ENCODE data around the gene HYOU1.

The HYOU1 gene

GRCh38 chr11:119030329-119031047, 26.5 kb downstream of the HYOU1 start, which contains the start of gene SLC37A4:
SLC37A4 (minus strand) TSS chr11:119030877.
- H3K4me1 ChIP-seq = peaks cover 30% of the 10 kb centered on the region
- peak within 1 kb of the TSS; percentile 72 for H3K27ac ChIP-seq

GRCh38 chr11:119030029-119030328, 27.0 kb downstream of the HYOU1 start:
- Histone ChIP-seq H4K20me1 (no peaks in the 10 kb centered on the region), H3K27ac (peak overlapping the region; percentile 72), H3K4me2 (peak overlapping the region; percentile 98), H3K9ac (peak overlapping the region; percentile 79), H3K4me3 (peak overlapping the region; percentile 85), H3K4me1 (peaks cover 30% of the 10 kb centered on the region), H3K27me3 (no peaks in the 10 kb centered on the region), H3K36me3 (peaks cover 40% of the 10 kb centered on the region), H3K9me3 (no peaks in the 10 kb centered on the region)
- no peak for TF ChIP-seq Cebpa-rat (IDR thresholded peaks at IDR 0.05)

More at GRCh38 chr11:119030329-119031047, 26.5 kb downstream of the HYOU1 start, which contains the start of gene SLC37A4:
- peak within 1 kb of the TSS; percentile 85 for H3K4me3 ChIP-seq
- no peaks in the 10 kb centered on the region for H4K20me1 ChIP-seq
- no peak for TF ChIP-seq Cebpa-rat (IDR thresholded peaks at IDR 0.05)
- H3K36me3 ChIP-seq = peaks cover 35% of the 10 kb centered on the region
- H3K9ac ChIP-seq = peak within 1 kb of the TSS; percentile 79
- no peaks in the 10 kb centered on the region for H3K27me3 ChIP-seq
- no peaks in the 10 kb centered on the region for H3K9me3 ChIP-seq
- peak within 1 kb of the TSS; percentile 98 for H3K4me2 ChIP-seq

DNA sequence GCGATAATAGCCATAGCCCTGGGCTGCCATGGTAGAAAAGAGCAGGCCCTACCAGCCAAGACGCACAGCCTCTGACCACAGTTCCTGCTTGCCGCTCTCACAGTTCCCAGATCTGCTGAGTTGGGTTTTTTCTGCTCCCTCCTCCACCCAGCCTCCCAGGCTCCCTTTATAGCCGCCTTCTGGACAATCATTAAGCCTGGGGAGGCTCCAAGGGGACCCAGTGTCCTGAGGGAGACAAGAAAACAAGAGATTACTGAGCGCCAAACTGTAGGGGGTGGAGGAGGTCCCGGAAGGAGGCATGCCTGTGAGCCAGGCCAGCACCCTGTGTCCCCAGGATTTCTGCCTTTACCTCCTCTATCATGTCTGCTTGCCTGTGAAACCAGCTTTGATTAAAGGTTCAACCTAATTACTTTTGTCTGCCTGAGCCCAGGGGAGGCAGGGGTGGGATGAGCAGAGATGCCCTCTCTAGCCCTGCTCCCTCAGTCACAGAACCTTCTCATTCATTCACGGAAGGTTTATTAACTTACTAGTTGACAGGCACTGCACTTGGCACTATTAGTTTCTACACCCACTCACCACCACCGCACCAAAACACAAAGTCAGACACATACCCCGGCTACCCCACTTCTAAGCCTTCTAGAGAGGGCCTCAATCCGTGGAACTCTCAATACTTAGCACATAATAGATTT, 27.5 kb downstream of the HYOU1 start:
- TF ChIP-seq Cebpa-rat (IDR thresholded peaks at IDR 0.05) = no peak
- H3K27ac ChIP-seq = peak overlapping the region; percentile 72; the same call in 1 of the 2 replicates

GRCh38 chr11:119029069-119029339, 28.0 kb downstream of the HYOU1 start:
- peak overlapping the region; percentile 98 for H3K4me2 ChIP-seq
- peaks cover 33% of the 10 kb centered on the region for H3K4me1 ChIP-seq
- no peaks in the 10 kb centered on the region for H3K27me3 ChIP-seq
- no peaks in the 10 kb centered on the region for H3K9me3 ChIP-seq
- H3K27ac ChIP-seq = no peak overlapping the region
- H3K36me3 ChIP-seq = peaks cover 50% of the 10 kb centered on the region
- H3K9ac ChIP-seq = peak overlapping the region; percentile 79; the same call in 1 of the 2 replicates
- no peak for TF ChIP-seq Cebpa-rat (IDR thresholded peaks at IDR 0.05)
- H4K20me1 ChIP-seq = no peaks in the 10 kb centered on the region
- H3K4me3 ChIP-seq = no peak overlapping the region

More for the DNA sequence above, 27.5 kb downstream of the HYOU1 start:
- Histone ChIP-seq H3K9ac (peak overlapping the region; percentile 79), H4K20me1 (no peaks in the 10 kb centered on the region), H3K36me3 (peaks cover 45% of the 10 kb centered on the region), H3K4me3 (peak overlapping the region; percentile 85), H3K9me3 (no peaks in the 10 kb centered on the region), H3K4me2 (peak overlapping the region; percentile 98), H3K27me3 (no peaks in the 10 kb centered on the region), H3K4me1 (peaks cover 34% of the 10 kb centered on the region)

- no peak overlapping the region for H3K27ac ChIP-seq
- H3K36me3 ChIP-seq = peaks cover 55% of the 10 kb centered on the region
- no peaks in the 10 kb centered on the region for H4K20me1 ChIP-seq
- peaks cover 28% of the 10 kb centered on the region for H3K4me1 ChIP-seq
- no peaks in the 10 kb centered on the region for H3K27me3 ChIP-seq
- no peak for TF ChIP-seq Cebpa-rat (IDR thresholded peaks at IDR 0.05)
- no peak overlapping the region for H3K4me3 ChIP-seq
- peak overlapping the region; percentile 79; the same call in 1 of the 2 replicates for H3K9ac ChIP-seq
- peak overlapping the region; percentile 98 for H3K4me2 ChIP-seq
- H3K9me3 ChIP-seq = no peaks in the 10 kb centered on the region
Measured at GRCh38 chr11:119028346-119029068, 28.5 kb downstream of the HYOU1 start.

GRCh38 chr11:119027561-119028345, 29.3 kb downstream of the HYOU1 start:
- Histone ChIP-seq H3K36me3 (peaks cover 62% of the 10 kb centered on the region), H3K4me1 (peaks cover 24% of the 10 kb centered on the region), H3K27ac (no peak overlapping the region), H4K20me1 (no peaks in the 10 kb centered on the region), H3K27me3 (no peaks in the 10 kb centered on the region), H3K9me3 (no peaks in the 10 kb centered on the region), H3K4me2 (0 out of 2 replicates have a peak overlapping the region, but pooled peaks have one; percentile 98), H3K9ac (no peak overlapping the region), H3K4me3 (no peak overlapping the region)
- no peak for TF ChIP-seq Cebpa-rat (IDR thresholded peaks at IDR 0.05)

GRCh38 chr11:119026970-119027369, 30.0 kb downstream of the HYOU1 start:
- TF ChIP-seq Cebpa-rat (IDR thresholded peaks at IDR 0.05) = no peak
- H3K27me3 ChIP-seq = no peaks in the 10 kb centered on the region

DNA sequence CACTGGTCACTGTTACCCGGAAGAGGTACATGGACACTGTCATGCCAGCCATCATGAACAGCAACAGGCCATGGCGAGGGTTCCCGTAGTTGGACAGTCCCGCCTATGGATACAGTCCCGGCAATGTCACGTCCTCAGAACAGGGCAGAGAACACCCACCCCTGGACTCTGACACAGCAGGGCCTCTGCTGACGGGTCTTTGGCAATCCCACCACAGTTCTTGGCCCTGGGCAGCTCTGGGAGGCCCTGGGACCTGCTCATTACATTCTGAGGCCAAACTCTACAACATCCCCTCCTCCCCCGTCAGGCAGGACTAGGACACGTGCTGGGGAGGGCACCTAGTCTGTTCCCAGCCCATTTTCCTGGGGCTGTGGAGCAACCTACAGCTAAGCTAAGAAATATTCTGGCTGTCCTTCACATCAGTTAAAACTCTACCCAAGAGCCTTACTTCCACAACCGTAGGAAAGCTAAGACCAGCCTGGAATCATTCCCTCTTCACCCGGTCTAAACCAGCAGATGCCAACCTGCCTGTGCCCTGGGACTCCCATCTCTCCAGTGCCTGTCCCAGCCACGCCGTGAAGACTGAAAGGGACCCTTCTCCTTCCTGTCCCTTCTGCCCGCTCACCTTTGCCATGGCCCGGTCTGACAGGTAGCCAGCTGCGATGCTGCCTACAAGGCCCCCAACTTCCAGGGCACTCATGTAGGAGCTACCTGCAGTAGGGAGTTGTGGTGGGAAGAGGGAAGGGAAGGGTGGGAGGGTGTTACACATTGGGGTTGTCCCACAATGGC, 30.8 kb downstream of the HYOU1 start:
- H3K4me3 ChIP-seq = no peak overlapping the region
- H3K4me2 ChIP-seq = no peak overlapping the region
- peaks cover 12% of the 10 kb centered on the region; the same call in 1 of the 2 replicates for H4K20me1 ChIP-seq
- TF ChIP-seq Cebpa-rat (IDR thresholded peaks at IDR 0.05) = no peak
- peaks cover 31% of the 10 kb centered on the region for H3K4me1 ChIP-seq
- H3K9ac ChIP-seq = no peak overlapping the region
- no peaks in the 10 kb centered on the region for H3K9me3 ChIP-seq
- H3K27me3 ChIP-seq = no peaks in the 10 kb centered on the region
- no peak overlapping the region for H3K27ac ChIP-seq
- peaks cover 78% of the 10 kb centered on the region for H3K36me3 ChIP-seq

More at GRCh38 chr11:119026970-119027369, 30.0 kb downstream of the HYOU1 start:
- H3K4me1 ChIP-seq = peaks cover 24% of the 10 kb centered on the region
- no peak overlapping the region for H3K4me3 ChIP-seq
- peaks cover 4% of the 10 kb centered on the region; the same call in 1 of the 2 replicates for H4K20me1 ChIP-seq
- no peak overlapping the region for H3K9ac ChIP-seq
- no peaks in the 10 kb centered on the region for H3K9me3 ChIP-seq
- no peak overlapping the region for H3K27ac ChIP-seq
- H3K4me2 ChIP-seq = no peak overlapping the region
- peaks cover 70% of the 10 kb centered on the region for H3K36me3 ChIP-seq
